ENCODE measurements around the gene MCF2L. TPM values are rescaled to one million over a fixed set of nuclear protein-coding genes. Genes with fewer than 3 reads are reported as not detected.

Gene MCF2L
- total and polyA plus RNA-seq, 4 donors = 21.0 to 78.7 (median 35.9) TPM

- DNase-seq = no peak
- H3K27me3 ChIP-seq (ENCODE audit: control insufficient read depth in 3 of 3, insufficient read depth in 3 of 3, low read length in 2 of 3) = no peaks in the 10 kb centered on the region
- WGBS, 2 donors = 64 to 66% methylated on average over 20 of the region's 20 CpGs
- H3K4me1 ChIP-seq (ENCODE audit: control insufficient read depth in 5 of 5, insufficient read depth in 5 of 5, low read length in 5 of 5) = peaks cover 0 to 5% (median 3%) of the 10 kb centered on the region in 5 donors
- peaks cover 0 to 2% (median 0%) of the 10 kb centered on the region in 4 donors for H3K9me3 ChIP-seq (ENCODE audit: control insufficient read depth in 4 of 4, insufficient read depth in 3 of 4, low read length in 3 of 4)
- peaks cover 0 to 2% (median 0%) of the 10 kb centered on the region in 4 donors for H3K36me3 ChIP-seq (ENCODE audit: control insufficient read depth in 4 of 4, insufficient read depth in 4 of 4, low read length in 4 of 4)
- no peak for ATAC-seq (ENCODE audit: insufficient read depth, low FRiP score)
- peak overlapping the region in 1 of 2 donors; percentile 23 for H3K9ac ChIP-seq (ENCODE audit: insufficient read depth in 1 of 2, low read length in 2 of 2)
- no peak for TF ChIP-seq CTCF (IDR thresholded peaks at IDR 0.05; ENCODE audit: control extremely low read depth, extremely low read depth)
- no peak overlapping the region for H3K27ac ChIP-seq (ENCODE audit: low read depth in 1 of 2, low read length in 1 of 2)
- H3K4me3 ChIP-seq = no peak overlapping the region
Measured at GRCh38 chr13:113035213-113035800, 66.3 kb downstream of the MCF2L start.

GRCh38 chr13:113036401-113036800, 67.4 kb downstream of the MCF2L start:
- Histone ChIP-seq H3K4me3 (no peak overlapping the region), H3K4me1 (ENCODE audit: control insufficient read depth in 5 of 5, insufficient read depth in 5 of 5, low read length in 5 of 5) (peaks cover 0 to 5% (median 3%) of the 10 kb centered on the region in 5 donors), H3K27me3 (ENCODE audit: control insufficient read depth in 3 of 3, insufficient read depth in 3 of 3, low read length in 2 of 3) (no peaks in the 10 kb centered on the region), H3K36me3 (ENCODE audit: control insufficient read depth in 4 of 4, insufficient read depth in 4 of 4, low read length in 4 of 4) (peaks cover 0 to 2% (median 0%) of the 10 kb centered on the region in 4 donors), H3K27ac (ENCODE audit: low read depth in 1 of 2, low read length in 1 of 2) (no peak overlapping the region), H3K9me3 (ENCODE audit: control insufficient read depth in 4 of 4, insufficient read depth in 3 of 4, low read length in 3 of 4) (peaks cover 0 to 2% (median 0%) of the 10 kb centered on the region in 4 donors), H3K9ac (ENCODE audit: insufficient read depth in 1 of 2, low read length in 2 of 2) (no peak overlapping the region)
- DNase-seq (no peak), ATAC-seq (ENCODE audit: insufficient read depth, low FRiP score) (no peak)
- WGBS, 2 donors = 93 to 95% methylated on average over 11 to 14 of the region's 14 CpGs
- TF ChIP-seq CTCF (IDR thresholded peaks at IDR 0.05; ENCODE audit: control extremely low read depth, extremely low read depth) = no peak

GRCh38 chr13:113040031-113040430, 71.0 kb downstream of the MCF2L start:
- Histone ChIP-seq H3K4me3 (no peak overlapping the region), H3K9me3 (ENCODE audit: control insufficient read depth in 4 of 4, insufficient read depth in 3 of 4, low read length in 3 of 4) (peaks cover 0 to 2% (median 0%) of the 10 kb centered on the region in 4 donors), H3K27me3 (ENCODE audit: control insufficient read depth in 3 of 3, insufficient read depth in 3 of 3, low read length in 2 of 3) (no peaks in the 10 kb centered on the region), H3K36me3 (ENCODE audit: control insufficient read depth in 4 of 4, insufficient read depth in 4 of 4, low read length in 4 of 4) (peaks cover 0 to 2% (median 0%) of the 10 kb centered on the region in 4 donors), H3K9ac (ENCODE audit: insufficient read depth in 1 of 2, low read length in 2 of 2) (no peak overlapping the region), H3K4me1 (ENCODE audit: control insufficient read depth in 5 of 5, insufficient read depth in 5 of 5, low read length in 5 of 5) (peaks cover 0 to 4% (median 1%) of the 10 kb centered on the region in 5 donors), H3K27ac (ENCODE audit: low read depth in 1 of 2, low read length in 1 of 2) (no peak overlapping the region)
- DNase-seq (no peak), ATAC-seq (ENCODE audit: insufficient read depth, low FRiP score) (no peak)
- WGBS, 2 donors = 80 to 82% methylated on average over 8 of the region's 8 CpGs
- TF ChIP-seq CTCF (IDR thresholded peaks at IDR 0.05; ENCODE audit: control extremely low read depth, extremely low read depth) = no peak

Measured in lung (tissue), 12 donors.